Endodermal cell (in vitro differentiated cells): ENCODE results near the gene SOX5. TPM values are rescaled to one million over a fixed set of nuclear protein-coding genes. Genes with fewer than 3 reads are reported as not detected.

ENCODE experiments used
- DNase-seq: peaks from one replicate; pipeline ENCODE4 v3.0.0-alpha.2; 2017
- H3K27ac ChIP-seq: 2 replicates; pipeline ENCODE4 v1.5.1; 2013; ENCODE audit warnings: mild to moderate bottlenecking, low read depth, low read length, moderate library complexity
- H3K27me3 ChIP-seq: 2 replicates; pipeline ENCODE4 v1.6.1; 2013; ENCODE audit warnings: mild to moderate bottlenecking, low read length, moderate library complexity; ENCODE audit not compliant: insufficient read depth, control insufficient read depth, poor library complexity, severe bottlenecking
- H3K36me3 ChIP-seq: 2 replicates; pipeline ENCODE4 v1.7.0; 2013; ENCODE audit warnings: mild to moderate bottlenecking, low read length, moderate library complexity; ENCODE audit not compliant: control insufficient read depth, insufficient read depth
- H3K4me1 ChIP-seq: one replicate; pipeline ENCODE4 v1.7.0; 2013; ENCODE audit warnings: low read length; ENCODE audit not compliant: control insufficient read depth, insufficient read depth
- H3K4me3 ChIP-seq: 2 replicates; pipeline ENCODE4 v1.5.1; 2013; ENCODE audit warnings: mild to moderate bottlenecking, low read length, moderate library complexity
- H3K9ac ChIP-seq: 2 replicates; pipeline ENCODE4 v1.6.1; 2013; ENCODE audit warnings: mild to moderate bottlenecking, low read length, moderate library complexity; ENCODE audit not compliant: poor library complexity, severe bottlenecking; ENCODE audit errors: extremely low read depth
- H3K9me3 ChIP-seq: 2 replicates; pipeline ENCODE4 v1.6.1; 2013; ENCODE audit warnings: mild to moderate bottlenecking, low read length, moderate library complexity; ENCODE audit not compliant: control insufficient read depth
- H3K27ac Mint-ChIP-seq: 2 replicates; pipeline ENCODE4 v1.8.0; 2020; ENCODE audit warnings: mixed read lengths
- H3K27me3 Mint-ChIP-seq: 2 replicates; pipeline ENCODE4 v1.8.0; 2021; ENCODE audit warnings: mild to moderate bottlenecking, mixed read lengths; ENCODE audit not compliant: insufficient read depth
- H3K36me3 Mint-ChIP-seq: 2 replicates; pipeline ENCODE4 v1.8.0; 2020; ENCODE audit warnings: low read depth, mixed read lengths
- H3K4me1 Mint-ChIP-seq: 2 replicates; pipeline ENCODE4 v1.8.0; 2020; ENCODE audit warnings: mixed read lengths
- H3K4me3 Mint-ChIP-seq: 2 replicates; pipeline ENCODE4 v1.8.0; 2020; ENCODE audit warnings: mild to moderate bottlenecking, moderate library complexity, mixed read lengths
- H3K9me3 Mint-ChIP-seq: 2 replicates; pipeline ENCODE4 v1.8.0; 2020; ENCODE audit warnings: mild to moderate bottlenecking, mixed read lengths
- CTCF ChIP-seq: fragments of 200-600 bp; sonication (generic); conservative IDR thresholded peaks from 2 replicates; pipeline ENCODE4 v1.5.0; 2021; ENCODE audit warnings: antibody characterized with exemption, mild to moderate bottlenecking
- WGBS, 2 experiments: methylation state at CpG; one replicate each; pipeline versions ENCODE4 v1.1.5 to v1.1.7; 2013; ENCODE audit warnings: missing lambda C conversion rate in 2 of 2, mixed read lengths in 1 of 2; ENCODE audit not compliant: insufficient coverage in 1 of 2, insufficient read length in 1 of 2; 5-methylcytosine and 5-hydroxymethylcytosine counted together
- total RNA-seq, 2 donors: library from RNA; stranded (reverse); fragmentation: NEBNext Ultra II Directional in 1 of 2; extraction: Animal tissue kit (Norgen Biotek cat#: 25700) in 1 of 2; gene quantifications; 2 replicates in 1 of 2; 3 replicates in 1 of 2; pipeline ENCODE4 v1.2.1, GENCODE V29; 2021

Gene SOX5
- total RNA-seq, 2 donors from 2014 or later = 6.8 to 30.7 TPM

- H3K9me3 Mint-ChIP-seq = peaks cover 29% of the 10 kb centered on the region
- H3K27me3 ChIP-seq = no peaks in the 10 kb centered on the region
- H3K27ac ChIP-seq = no peak overlapping the region
- no peaks in the 10 kb centered on the region for H3K36me3 ChIP-seq
- H3K4me3 ChIP-seq = no peak overlapping the region
- H3K4me1 ChIP-seq = no peaks in the 10 kb centered on the region
- no peak overlapping the region for H3K4me3 Mint-ChIP-seq
- H3K27ac Mint-ChIP-seq = no peak overlapping the region
- peaks cover 19% of the 10 kb centered on the region for H3K9me3 ChIP-seq
- no peak for TF ChIP-seq CTCF
- H3K36me3 Mint-ChIP-seq = peaks cover 24% of the 10 kb centered on the region
- DNase-seq = no peak
- no peaks in the 10 kb centered on the region for H3K4me1 Mint-ChIP-seq
- H3K27me3 Mint-ChIP-seq = no peaks in the 10 kb centered on the region
- 88 to 94% methylated on average over 2 to 3 of the region's 3 CpGs for WGBS, 2 experiments
- no peak overlapping the region for H3K9ac ChIP-seq
Observed at GRCh38 chr12:23862701-23863100, 86.8 kb downstream of the SOX5 start.

- Mint-ChIP-seq H3K27ac (no peak overlapping the region), H3K27me3 (no peaks in the 10 kb centered on the region), H3K4me1 (peaks cover 2% of the 10 kb centered on the region), H3K9me3 (peaks cover 31% of the 10 kb centered on the region), H3K4me3 (no peak overlapping the region), H3K36me3 (peaks cover 22% of the 10 kb centered on the region)
- Histone ChIP-seq H3K36me3 (no peaks in the 10 kb centered on the region), H3K27ac (no peak overlapping the region), H3K9ac (no peak overlapping the region), H3K4me3 (peak overlapping the region; percentile 39), H3K9me3 (peaks cover 19% of the 10 kb centered on the region), H3K27me3 (no peaks in the 10 kb centered on the region), H3K4me1 (no peaks in the 10 kb centered on the region)
- no peak for TF ChIP-seq CTCF
- WGBS, 2 experiments = 100% methylated on average over 1 of the region's 1 CpG; no CpG with 5 or more reads in 1 of the 2 experiments
- DNase-seq = no peak
Observed at GRCh38 chr12:23860019-23860418, 89.5 kb downstream of the SOX5 start.

- Mint-ChIP-seq H3K9me3 (peaks cover 31% of the 10 kb centered on the region), H3K27ac (no peak overlapping the region), H3K4me1 (peaks cover 5% of the 10 kb centered on the region), H3K27me3 (no peaks in the 10 kb centered on the region), H3K4me3 (no peak overlapping the region), H3K36me3 (peaks cover 22% of the 10 kb centered on the region)
- Histone ChIP-seq H3K9ac (no peak overlapping the region), H3K4me1 (no peaks in the 10 kb centered on the region), H3K9me3 (peaks cover 19% of the 10 kb centered on the region), H3K4me3 (no peak overlapping the region), H3K27ac (no peak overlapping the region), H3K27me3 (no peaks in the 10 kb centered on the region), H3K36me3 (no peaks in the 10 kb centered on the region)
- DNase-seq = no peak
- TF ChIP-seq CTCF = no peak
Observed at GRCh38 chr12:23857178-23857577, 92.3 kb downstream of the SOX5 start.
